HepG2 (cell line): Measurements from ENCODE around the gene L2HGDH. TPM values are rescaled to one million over a fixed set of nuclear protein-coding genes. Genes with fewer than 3 reads are reported as not detected.
A peak's percentile ranks its signal among the peaks of the same experiment; 100 is the strongest.

Experiments
- EEA1 ChIP-seq: sonication (generic); formaldehyde crosslinking; IDR thresholded peaks from 2 replicates; pipeline ENCODE4 v1.5.1; 2020; ENCODE audit warnings: mild to moderate bottlenecking, missing genetic modification reagents, borderline replicate concordance
- HDAC6 ChIP-seq: fragments of 200-600 bp; sonication (generic); IDR thresholded peaks from 2 replicates; pipeline ENCODE4 v1.7.0; 2017; ENCODE audit warnings: mild to moderate bottlenecking, antibody characterized with exemption, low read length, low read depth
- HIVEP1 ChIP-seq: sonication (generic); formaldehyde crosslinking; IDR thresholded peaks from 2 replicates; pipeline ENCODE4 v1.4.0; 2020; ENCODE audit warnings: mild to moderate bottlenecking, missing genetic modification reagents
- MED13 ChIP-seq: sonication (generic); formaldehyde crosslinking; IDR thresholded peaks from 2 replicates; pipeline ENCODE4 v1.5.0; 2020; ENCODE audit warnings: missing genetic modification reagents
- MTERF4 ChIP-seq: sonication (generic); formaldehyde crosslinking; IDR thresholded peaks from 2 replicates; pipeline ENCODE4 v1.8.0; 2023; ENCODE audit warnings: mild to moderate bottlenecking, missing genetic modification reagents
- MXD3 ChIP-seq: IDR thresholded peaks from 2 replicates; pipeline ENCODE4 v1.6.1; 2016; ENCODE audit warnings: mild to moderate bottlenecking, missing biosample characterization, missing genetic modification reagents
- NRL ChIP-seq: sonication (generic); formaldehyde crosslinking; IDR thresholded peaks from 2 replicates; pipeline ENCODE4 v1.5.0; 2020; ENCODE audit warnings: missing genetic modification reagents, mild to moderate bottlenecking, moderate library complexity, borderline replicate concordance
- PPARG ChIP-seq: conservative IDR thresholded peaks from 2 replicates; pipeline ENCODE4 v1.6.1; 2016; ENCODE audit warnings: missing biosample characterization, missing genetic modification reagents
- RFX5 ChIP-seq: IDR thresholded peaks from 2 replicates; pipeline ENCODE4 v1.6.1; 2011; ENCODE audit warnings: low read depth, low read length, improper control_type of control experiment
- SP5 ChIP-seq: IDR thresholded peaks from 2 replicates; pipeline ENCODE4 v1.6.1; 2016; ENCODE audit warnings: low read depth, borderline replicate concordance
- TCF7 ChIP-seq: sonication (generic); IDR thresholded peaks from 2 replicates; pipeline ENCODE4 v1.6.1; 2016; ENCODE audit warnings: antibody characterized with exemption, low read depth
- TEAD3 ChIP-seq: optimal IDR thresholded peaks from 2 replicates; pipeline ENCODE3; 2016; ENCODE audit warnings: borderline replicate concordance
- TFE3 ChIP-seq: IDR thresholded peaks from 2 replicates; pipeline ENCODE4 v1.6.1; 2016
- ZFP36 ChIP-seq: fragments of 150-350 bp; IDR thresholded peaks from 2 replicates; pipeline ENCODE4 v1.6.1; 2018; ENCODE audit warnings: borderline replicate concordance, low read length, low read depth; ENCODE audit not compliant: partially characterized antibody
- ZNF3 ChIP-seq: IDR thresholded peaks from 2 replicates; pipeline ENCODE4 v1.7.0; 2017; ENCODE audit warnings: inconsistent platforms
- ZNF430 ChIP-seq: sonication (generic); formaldehyde crosslinking; IDR thresholded peaks from 2 replicates; pipeline ENCODE4 v1.9.0; 2021; ENCODE audit warnings: mild to moderate bottlenecking, missing genetic modification reagents
- ZNF574 ChIP-seq: sonication (generic); formaldehyde crosslinking; IDR thresholded peaks from 2 replicates; pipeline ENCODE4 v1.4.0; 2020; ENCODE audit warnings: missing genetic modification reagents
- ZNF672 ChIP-seq: sonication (generic); formaldehyde crosslinking; IDR thresholded peaks from 2 replicates; pipeline ENCODE4 v1.8.1; 2022; ENCODE audit warnings: missing genetic modification reagents
- ZNF703 ChIP-seq: sonication (generic); formaldehyde crosslinking; IDR thresholded peaks from 2 replicates; pipeline ENCODE4 v1.5.1; 2020; ENCODE audit warnings: missing genetic modification reagents, mild to moderate bottlenecking, moderate library complexity, borderline replicate concordance
- ZSCAN31 ChIP-seq: sonication (generic); formaldehyde crosslinking; IDR thresholded peaks from 2 replicates; pipeline ENCODE4 v1.5.0; 2020; ENCODE audit warnings: low read depth, mild to moderate bottlenecking, missing genetic modification reagents
- polyA plus RNA-seq, 8 experiments: library from polyadenylated mRNA; depleted of rRNA in 3 of 8; stranded (reverse) in 7 of 8; unstranded in 1 of 8; fragments of >200 nt; fragmentation: Illumina TruSeq in 4 of 8; extraction: Trizol in 4 of 8; gene quantifications; 2 replicates each; pipeline versions ENCODE4 v1.2.1 to v1.2.3, GENCODE V29; 2011 to 2016; ENCODE audit warnings: low read depth in 4 of 8, missing spikeins in 1 of 8, mixed read lengths in 1 of 8; ENCODE audit not compliant: insufficient read depth in 1 of 8
- total RNA-seq, 5 experiments: library from RNA; depleted of rRNA; stranded (reverse); fragments of >200 nt; fragmentation: Illumina TruSeq; extraction: Trizol; gene quantifications; 2 replicates each; pipeline ENCODE4 v1.2.3, GENCODE V29; 2016; ENCODE audit warnings: low read depth in 1 of 5
- TF ChIP-seq, protein P1 (sequence below): fragments of 450-650 bp; IDR thresholded peaks from 2 replicates; pipeline ENCODE4 v1.6.1; 2017; ENCODE audit warnings: mild to moderate bottlenecking

Gene L2HGDH
- total and polyA plus RNA-seq, 2 of the 13 experiments (the other 11 are each of a cell fraction or from before 2014, with no cell fraction given): 3.3 to 5.0 TPM

GRCh38 chr14:50231475-50232275 is 80.4 kb downstream of the L2HGDH start, which contains the start of gene SOS2 (continued):
- TF ChIP-seq PPARG (0 out of 2 replicates have a peak, but pooled peaks have one; percentile 36), ZNF430 (CRISPR knock-in tag) (peak; percentile 52; the same call in 1 of the 2 replicates), MED13 (no peak), ZNF574 (CRISPR knock-in tag) (no peak; the same call in 1 of the 2 replicates), HDAC6 (no peak), EEA1 (CRISPR knock-in tag) (no peak), MXD3 (CRISPR knock-in tag) (no peak; the same call in 1 of the 2 replicates), ZFP36 (no peak), ZNF703 (no peak; the same call in 1 of the 2 replicates), TEAD3 (CRISPR knock-in tag) (no peak), NRL (CRISPR knock-in tag) (peak; percentile 65; the same call in 1 of the 2 replicates), TCF7 (no peak), RFX5 (no peak), SP5 (CRISPR knock-in tag) (no peak; the same call in none of the 2 replicates), ZNF672 (CRISPR knock-in tag) (no peak), MTERF4 (CRISPR knock-in tag) (peak; percentile 61; the same call in 1 of the 2 replicates), HIVEP1 (CRISPR knock-in tag) (peak; percentile 53), TFE3 (CRISPR knock-in tag) (0 out of 2 replicates have a peak, but pooled peaks have one; percentile 16), ZSCAN31 (CRISPR knock-in tag) (peak; percentile 59; the same call in 1 of the 2 replicates), ZNF3 (no peak)
- TF ChIP-seq, protein P1, sequence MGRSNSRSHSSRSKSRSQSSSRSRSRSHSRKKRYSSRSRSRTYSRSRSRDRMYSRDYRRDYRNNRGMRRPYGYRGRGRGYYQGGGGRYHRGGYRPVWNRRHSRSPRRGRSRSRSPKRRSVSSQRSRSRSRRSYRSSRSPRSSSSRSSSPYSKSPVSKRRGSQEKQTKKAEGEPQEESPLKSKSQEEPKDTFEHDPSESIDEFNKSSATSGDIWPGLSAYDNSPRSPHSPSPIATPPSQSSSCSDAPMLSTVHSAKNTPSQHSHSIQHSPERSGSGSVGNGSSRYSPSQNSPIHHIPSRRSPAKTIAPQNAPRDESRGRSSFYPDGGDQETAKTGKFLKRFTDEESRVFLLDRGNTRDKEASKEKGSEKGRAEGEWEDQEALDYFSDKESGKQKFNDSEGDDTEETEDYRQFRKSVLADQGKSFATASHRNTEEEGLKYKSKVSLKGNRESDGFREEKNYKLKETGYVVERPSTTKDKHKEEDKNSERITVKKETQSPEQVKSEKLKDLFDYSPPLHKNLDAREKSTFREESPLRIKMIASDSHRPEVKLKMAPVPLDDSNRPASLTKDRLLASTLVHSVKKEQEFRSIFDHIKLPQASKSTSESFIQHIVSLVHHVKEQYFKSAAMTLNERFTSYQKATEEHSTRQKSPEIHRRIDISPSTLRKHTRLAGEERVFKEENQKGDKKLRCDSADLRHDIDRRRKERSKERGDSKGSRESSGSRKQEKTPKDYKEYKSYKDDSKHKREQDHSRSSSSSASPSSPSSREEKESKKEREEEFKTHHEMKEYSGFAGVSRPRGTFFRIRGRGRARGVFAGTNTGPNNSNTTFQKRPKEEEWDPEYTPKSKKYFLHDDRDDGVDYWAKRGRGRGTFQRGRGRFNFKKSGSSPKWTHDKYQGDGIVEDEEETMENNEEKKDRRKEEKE: no peak
